Tibial artery (tissue), 4 donors: ENCODE results near the gene CAMK2G.
"Not testable (repeated sequence)": the region's sequence is repeated elsewhere in the genome, so short reads cannot be mapped to it uniquely, and the experiment has no call there.

ENCODE experiments used
- DNase-seq, 2 donors: peaks; one replicate each; pipeline ENCODE4 v3.0.0-alpha.2; 2019
- H3K27ac ChIP-seq, 2 donors: fragments of 200-600 bp; sonication (generic) in 1 of 2; 1 replicate in 1 of 2; 2 replicates in 1 of 2; pipeline ENCODE4 v1.5.1; 2018 to 2019; ENCODE audit warnings: mild to moderate bottlenecking in 1 of 2
- H3K27me3 ChIP-seq, 2 donors: fragments of 200-600 bp; sonication (generic) in 1 of 2; one replicate each; pipeline versions ENCODE4 v1.5.1 to v1.6.0; 2016 to 2019
- H3K36me3 ChIP-seq, 3 donors: fragments of 200-600 bp; sonication (generic) in 2 of 3; one replicate each; pipeline ENCODE4 v1.5.1; 2016 to 2019; ENCODE audit warnings: mild to moderate bottlenecking in 2 of 3
- H3K4me1 ChIP-seq, 4 donors: fragments of 200-600 bp; sonication (generic) in 2 of 4; 1 replicate in 3 of 4; 2 replicates in 1 of 4; pipeline ENCODE4 v1.5.1; 2016 to 2019
- H3K4me3 ChIP-seq, 2 donors: fragments of 200-600 bp; sonication (generic) in 1 of 2; 1 replicate in 1 of 2; 2 replicates in 1 of 2; pipeline ENCODE4 v1.5.1; 2018 to 2019; ENCODE audit warnings: mild to moderate bottlenecking in 2 of 2
- H3K9me3 ChIP-seq, 3 donors: fragments of 200-600 bp; sonication (generic) in 1 of 3; one replicate each; pipeline ENCODE4 v1.5.1; 2016 to 2019
- CTCF ChIP-seq, 2 experiments: fragments of 200-600 bp in 1 of 2; fragments of 450-650 bp in 1 of 2; IDR thresholded peaks; one replicate each; pipeline ENCODE4 v1.5.1; 2017 to 2019; ENCODE audit warnings: antibody characterized with exemption in 2 of 2, mild to moderate bottlenecking in 1 of 2, moderate library complexity in 1 of 2
- intact Hi-C: fragments of 100-400 bp; cut with DNase I; formaldehyde crosslinking; loops from one replicate; pipeline ENCODE4 v1.15.0; 2023; ENCODE audit warnings: low total_unique reads

The CAMK2G gene

GRCh38 chr10:73892310-73893030 is 18.1 kb upstream of the CAMK2G start:
- DNase-seq = no peak
- peaks cover 9 to 36% (median 21%) of the 10 kb centered on the region in 4 donors for H3K4me1 ChIP-seq
- H3K36me3 ChIP-seq = no peaks in the 10 kb centered on the region
- no peak for TF ChIP-seq CTCF (IDR thresholded peaks at IDR 0.05)
- H3K9me3 ChIP-seq = no peaks in the 10 kb centered on the region
- intact Hi-C loops = no loop called here
- no peak overlapping the region for H3K4me3 ChIP-seq
- no peak overlapping the region for H3K27ac ChIP-seq
- no peaks in the 10 kb centered on the region for H3K27me3 ChIP-seq

GRCh38 chr10:73891540-73891939 is 17.2 kb upstream of the CAMK2G start:
- Histone ChIP-seq H3K36me3 (no peaks in the 10 kb centered on the region), H3K9me3 (no peaks in the 10 kb centered on the region), H3K27me3 (no peaks in the 10 kb centered on the region), H3K4me1 (peaks cover 9 to 45% (median 30%) of the 10 kb centered on the region in 4 donors), H3K27ac (peak overlapping the region in 1 of 2 donors; percentile 79), H3K4me3 (no peak overlapping the region)
- DNase-seq = no peak
- intact Hi-C loops = no loop called here
- TF ChIP-seq CTCF (IDR thresholded peaks at IDR 0.05) = no peak

- DNase-seq, intact Hi-C loops, H3K9me3 ChIP-seq, H3K27me3 ChIP-seq, H3K4me3 ChIP-seq, H3K36me3 ChIP-seq: not testable (repeated sequence)
- Histone ChIP-seq H3K4me1 (peaks cover 9 to 52% (median 37%) of the 10 kb centered on the region in 4 donors), H3K27ac (peak overlapping the region; percentile 19 to 79)
These were observed 16.5 kb upstream of the CAMK2G start for GRCh38 chr10:73890830-73891229.

- no peak for TF ChIP-seq CTCF (IDR thresholded peaks at IDR 0.05)
- Histone ChIP-seq H3K4me1 (peaks cover 9 to 53% (median 37%) of the 10 kb centered on the region in 4 donors), H3K4me3 (no peak overlapping the region), H3K9me3 (no peaks in the 10 kb centered on the region), H3K36me3 (no peaks in the 10 kb centered on the region), H3K27me3 (no peaks in the 10 kb centered on the region), H3K27ac (peak overlapping the region; percentile 19 to 79)
- intact Hi-C loops = no loop called here
- no peak for DNase-seq
These were observed 15.9 kb upstream of the CAMK2G start for GRCh38 chr10:73890261-73890660.

- not testable (repeated sequence) for H3K36me3 ChIP-seq, DNase-seq, H3K9me3 ChIP-seq, H3K4me3 ChIP-seq, H3K27me3 ChIP-seq
- Histone ChIP-seq H3K27ac (peak overlapping the region; percentile 70 to 79), H3K4me1 (peaks cover 9 to 51% (median 35%) of the 10 kb centered on the region in 4 donors)
- intact Hi-C loops = loop anchor here (10.0 kb wide), 1 partner anchor 195 kb away; no protein-coding TSS in a partner anchor
These were observed 15.1 kb upstream of the CAMK2G start for GRCh38 chr10:73889416-73889815.

GRCh38 chr10:73889014-73889413 is 14.7 kb upstream of the CAMK2G start:
- Histone ChIP-seq H3K36me3 (no peaks in the 10 kb centered on the region), H3K4me1 (peaks cover 9 to 47% (median 34%) of the 10 kb centered on the region in 4 donors), H3K4me3 (no peak overlapping the region), H3K27ac (peak overlapping the region; percentile 70 to 79), H3K27me3 (no peaks in the 10 kb centered on the region), H3K9me3 (no peaks in the 10 kb centered on the region)
- DNase-seq = peak; percentile 81 to 93
- intact Hi-C loops = loop anchor here (10.0 kb wide), 1 partner anchor 196 kb away; no protein-coding TSS in a partner anchor
- TF ChIP-seq CTCF (IDR thresholded peaks at IDR 0.05) = no peak
